Astrocyte (in vitro differentiated cells and primary cell): ENCODE data around the gene TNFRSF4. TPM values are rescaled to one million over a fixed set of nuclear protein-coding genes. Genes with fewer than 3 reads are reported as not detected.

Experiments
- DNase-seq: peaks from one replicate; pipeline ENCODE4 v3.0.0-alpha.2; 2010; ENCODE audit warnings: low read depth
- FAIRE-seq: peaks from 2 replicates; lab custom pipeline; 2011; peaks lifted over from hg19 to GRCh38; lab: Jason Lieb, UNC
- H2AFZ ChIP-seq: 2 replicates; pipeline ENCODE4 v1.6.0; 2012; ENCODE audit warnings: low read depth, low read length, inconsistent platforms
- H3K27ac ChIP-seq: 2 replicates; pipeline ENCODE4 v1.5.1; 2011; ENCODE audit warnings: low read depth, low read length, inconsistent platforms
- H3K27me3 ChIP-seq: 2 replicates; pipeline ENCODE4 v1.6.0; 2011; ENCODE audit warnings: low read length, inconsistent platforms; ENCODE audit not compliant: insufficient read depth
- H3K36me3 ChIP-seq: 2 replicates; pipeline ENCODE4 v1.5.1; 2011; ENCODE audit warnings: low read length, inconsistent platforms; ENCODE audit not compliant: insufficient read depth
- H3K4me1 ChIP-seq: 2 replicates; pipeline ENCODE4 v1.5.1; 2011; ENCODE audit warnings: low read length, inconsistent platforms; ENCODE audit not compliant: insufficient read depth
- H3K4me2 ChIP-seq: 2 replicates; pipeline ENCODE4 v1.6.0; 2012; ENCODE audit warnings: low read length, inconsistent platforms
- H3K4me3 ChIP-seq: 2 replicates; pipeline ENCODE4 v1.5.1; 2011; ENCODE audit warnings: low read depth, mild to moderate bottlenecking, low read length, inconsistent platforms; ENCODE audit not compliant: insufficient read depth
- H3K79me2 ChIP-seq: 2 replicates; pipeline ENCODE4 v1.6.0; 2012; ENCODE audit warnings: mild to moderate bottlenecking, low read length, inconsistent platforms; ENCODE audit not compliant: insufficient read depth
- H3K9ac ChIP-seq: 2 replicates; pipeline ENCODE4 v1.6.0; 2012; ENCODE audit warnings: mild to moderate bottlenecking, low read length, inconsistent platforms
- H3K9me3 ChIP-seq: 2 replicates; pipeline ENCODE4 v1.5.1; 2012; ENCODE audit warnings: low read depth, mild to moderate bottlenecking, low read length, inconsistent platforms; ENCODE audit not compliant: insufficient read depth
- H4K20me1 ChIP-seq: 2 replicates; pipeline ENCODE4 v1.6.0; 2012; ENCODE audit warnings: low read length, inconsistent platforms; ENCODE audit not compliant: insufficient read depth
- H3K27ac Mint-ChIP-seq: one replicate; pipeline ENCODE4 v1.8.0; 2021; ENCODE audit warnings: mild to moderate bottlenecking, mixed read lengths; ENCODE audit not compliant: unreplicated experiment
- H3K27me3 Mint-ChIP-seq: one replicate; pipeline ENCODE4 v1.8.0; 2021; ENCODE audit warnings: low read depth, mixed read lengths; ENCODE audit not compliant: unreplicated experiment
- H3K36me3 Mint-ChIP-seq: one replicate; pipeline ENCODE4 v1.8.0; 2021; ENCODE audit warnings: low read depth, mixed read lengths; ENCODE audit not compliant: unreplicated experiment
- H3K4me1 Mint-ChIP-seq: one replicate; pipeline ENCODE4 v1.8.0; 2021; ENCODE audit warnings: low read depth, mixed read lengths; ENCODE audit not compliant: unreplicated experiment
- H3K4me3 Mint-ChIP-seq: one replicate; pipeline ENCODE4 v1.8.0; 2021; ENCODE audit warnings: mild to moderate bottlenecking, moderate library complexity, mixed read lengths; ENCODE audit not compliant: unreplicated experiment
- H3K9me3 Mint-ChIP-seq: one replicate; pipeline ENCODE4 v1.8.0; 2021; ENCODE audit warnings: mild to moderate bottlenecking, mixed read lengths; ENCODE audit not compliant: unreplicated experiment
- CTCF ChIP-seq: IDR thresholded peaks from 2 replicates; pipeline ENCODE4 v1.5.1; 2011; ENCODE audit warnings: low read depth, mild to moderate bottlenecking, inconsistent platforms, low read length, moderate library complexity; ENCODE audit not compliant: insufficient read depth
- EZH2 ChIP-seq: IDR thresholded peaks from 2 replicates; pipeline ENCODE4 v1.6.1; 2012; ENCODE audit warnings: mild to moderate bottlenecking, low read length, inconsistent platforms; ENCODE audit not compliant: insufficient read depth
- total RNA-seq: library from RNA; stranded (reverse); gene quantifications from 2 replicates; pipeline ENCODE4 v1.2.1, GENCODE V29; 2021

TNFRSF4 gene
- total RNA-seq, 1 donor from 2014 or later: 0.41 TPM

GRCh38 chr1:1206376-1206965, 7.5 kb downstream of the TNFRSF4 start, which contains the start of gene TNFRSF18:
TSS of gene TNFRSF18 (minus strand) at chr1:1206592. CDS start at chr1:1206571, 21 bp downstream.
- Mint-ChIP-seq H3K4me3 (no peak within 1 kb of the TSS), H3K27ac (no peak within 1 kb of the TSS), H3K36me3 (no peaks in the 10 kb centered on the region), H3K4me1 (peaks cover 5% of the 10 kb centered on the region), H3K27me3 (peaks cover 2% of the 10 kb centered on the region), H3K9me3 (no peaks in the 10 kb centered on the region)
- no peak within 1 kb of the TSS for H3K27ac ChIP-seq
- peaks cover 27% of the 10 kb centered on the region for H3K4me1 ChIP-seq
- H3K27me3 ChIP-seq: peaks cover 3% of the 10 kb centered on the region
- peak within 1 kb of the TSS; percentile 5 for H3K4me3 ChIP-seq
- peak within 1 kb of the TSS; percentile 73 for H3K4me2 ChIP-seq
- H2AFZ ChIP-seq: peak within 1 kb of the TSS; percentile 60
- no peaks in the 10 kb centered on the region for H4K20me1 ChIP-seq
- no peaks in the 10 kb centered on the region for H3K9me3 ChIP-seq
- no peaks in the 10 kb centered on the region for H3K79me2 ChIP-seq
- DNase-seq: no peak
- FAIRE-seq: no peak
- H3K36me3 ChIP-seq: no peaks in the 10 kb centered on the region
- TF ChIP-seq CTCF (no peak), EZH2 (no peak)
- no peak within 1 kb of the TSS for H3K9ac ChIP-seq

DNA sequence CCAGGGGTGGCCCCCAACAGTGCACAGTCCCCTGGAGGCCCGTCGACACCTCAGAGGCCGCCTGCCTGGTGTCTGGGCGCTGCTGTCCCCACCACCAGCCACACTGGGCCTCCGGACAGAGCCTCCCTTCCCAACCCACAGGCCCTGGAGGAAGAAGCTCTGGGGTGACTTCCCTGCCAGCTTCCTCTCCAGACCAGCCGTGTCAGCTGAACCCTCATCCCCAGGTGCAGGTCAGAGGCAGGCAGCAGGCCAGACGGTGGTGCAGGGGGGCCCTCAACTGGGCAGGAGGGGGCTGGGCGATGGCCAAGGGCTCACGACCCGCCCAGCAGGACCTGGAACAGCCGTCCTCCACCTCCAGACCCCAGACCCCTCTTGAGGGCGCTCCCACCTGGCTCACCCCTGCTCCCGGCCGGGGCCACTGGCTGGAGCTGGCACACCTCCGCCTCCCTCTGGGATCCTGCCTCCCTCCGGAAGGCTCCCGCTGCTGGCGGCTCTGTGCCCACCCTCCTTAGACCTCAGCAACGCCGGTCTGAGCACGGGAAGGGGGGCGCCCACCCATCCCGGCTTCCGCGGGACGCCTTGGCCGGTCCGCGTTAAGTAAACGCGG, 8.1 kb downstream of the TNFRSF4 start:
- H3K4me2 ChIP-seq: peak overlapping the region; percentile 73
- no peak overlapping the region for H3K4me3 Mint-ChIP-seq
- H3K27ac Mint-ChIP-seq: no peak overlapping the region
- H3K79me2 ChIP-seq: no peaks in the 10 kb centered on the region
- FAIRE-seq (no peak), DNase-seq (no peak)
- peaks cover 27% of the 10 kb centered on the region for H3K4me1 ChIP-seq
- peak overlapping the region; percentile 60 for H2AFZ ChIP-seq
- H3K36me3 ChIP-seq: no peaks in the 10 kb centered on the region
- H3K36me3 Mint-ChIP-seq: no peaks in the 10 kb centered on the region
- H3K9me3 Mint-ChIP-seq: no peaks in the 10 kb centered on the region
- peaks cover 3% of the 10 kb centered on the region for H3K27me3 ChIP-seq
- no peak for TF ChIP-seq EZH2
- no peak for TF ChIP-seq CTCF
- no peak overlapping the region for H3K27ac ChIP-seq
- peaks cover 5% of the 10 kb centered on the region for H3K4me1 Mint-ChIP-seq
- H4K20me1 ChIP-seq: no peaks in the 10 kb centered on the region
- no peaks in the 10 kb centered on the region for H3K9me3 ChIP-seq
- H3K27me3 Mint-ChIP-seq: peaks cover 2% of the 10 kb centered on the region
- H3K4me3 ChIP-seq: peak overlapping the region; percentile 5
- H3K9ac ChIP-seq: no peak overlapping the region
